Activated B cell treated with CpG ODN at 0.5 μM for 24 hours (primary cell): Measurements from ENCODE around the gene EEF1A2. TPM values are rescaled to one million over a fixed set of nuclear protein-coding genes. Genes with fewer than 3 reads are reported as not detected.

Source experiments
- ATAC-seq: fragments of 200-7000 bp; cut with Tn5 transposase; one replicate; pipeline ENCODE4 v1.10.0; 2021; ENCODE audit warnings: low read depth, mild to moderate bottlenecking, moderate library complexity
- CTCF ChIA-PET: fragments of 350-600 bp; sonication (Branson Sonifier 250); formaldehyde crosslinking; loops from one replicate; lab custom pipeline; 2021; ENCODE audit warnings: antibody characterized with exemption; lab: Charles Lee
- POLR2A ChIA-PET: fragments of 350-600 bp; sonication (Branson Sonifier 250); formaldehyde crosslinking; loops from one replicate; lab custom pipeline; 2021; ENCODE audit warnings: antibody characterized with exemption; lab: Charles Lee
- DNase-seq: peaks from one replicate; pipeline ENCODE4 v3.0.0; 2022
- H3K27ac Mint-ChIP-seq: one replicate; pipeline ENCODE4 v1.8.0; 2020; ENCODE audit warnings: mixed read lengths
- H3K27me3 Mint-ChIP-seq: one replicate; pipeline ENCODE4 v1.8.0; 2021; ENCODE audit warnings: mixed read lengths
- H3K36me3 Mint-ChIP-seq: one replicate; pipeline ENCODE4 v1.8.0; 2021; ENCODE audit warnings: low read depth, mixed read lengths
- H3K4me1 Mint-ChIP-seq: one replicate; pipeline ENCODE4 v1.8.0; 2021; ENCODE audit warnings: mixed read lengths
- H3K4me3 Mint-ChIP-seq: one replicate; pipeline ENCODE4 v1.8.0; 2020; ENCODE audit warnings: mild to moderate bottlenecking, mixed read lengths
- H3K9me3 Mint-ChIP-seq: one replicate; pipeline ENCODE4 v1.8.0; 2020; ENCODE audit warnings: mixed read lengths
- intact Hi-C: fragments of 100-400 bp; cut with micrococcal nuclease; formaldehyde crosslinking; loops from one replicate; pipeline ENCODE4 v1.15.1; 2024
- total RNA-seq: library from RNA; stranded (reverse); gene quantifications from 2 replicates; pipeline ENCODE4 v1.2.3, GENCODE V29; 2022
- TF ChIP-seq, protein P1 (sequence below): fragments of 200-600 bp; IDR thresholded peaks from one replicate; pipeline ENCODE4 v1.8.0; 2022; ENCODE audit warnings: antibody characterized with exemption, mild to moderate bottlenecking

Gene EEF1A2
- total RNA-seq, 1 donor from 2014 or later: 1.6 TPM

DNA sequence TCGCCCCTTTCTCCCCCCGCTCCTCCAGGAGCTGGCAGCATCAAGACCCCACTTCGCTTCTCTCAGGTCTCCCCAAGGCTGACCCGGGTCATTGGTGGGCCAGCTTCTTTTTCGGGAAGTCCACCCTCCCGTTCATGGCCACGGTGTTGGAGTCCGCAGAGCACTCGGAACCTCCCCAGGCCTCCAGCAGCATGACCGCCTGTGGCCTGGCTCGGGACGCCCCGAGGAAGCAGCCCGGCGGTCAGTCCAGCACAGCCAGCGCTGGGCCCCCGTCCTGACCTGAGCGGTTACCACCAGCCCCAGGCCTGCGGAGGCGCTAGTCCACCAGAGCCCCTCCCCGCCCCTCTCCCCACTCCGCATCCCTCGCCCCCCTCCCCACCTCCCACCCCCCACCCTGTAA, 22.7 kb upstream of the EEF1A2 start:
- intact Hi-C loops: loop anchor here (5.0 kb wide), 1 partner anchor 541 kb away; the partner anchor contains the start of gene TCEA2
- TF ChIP-seq, protein P1, sequence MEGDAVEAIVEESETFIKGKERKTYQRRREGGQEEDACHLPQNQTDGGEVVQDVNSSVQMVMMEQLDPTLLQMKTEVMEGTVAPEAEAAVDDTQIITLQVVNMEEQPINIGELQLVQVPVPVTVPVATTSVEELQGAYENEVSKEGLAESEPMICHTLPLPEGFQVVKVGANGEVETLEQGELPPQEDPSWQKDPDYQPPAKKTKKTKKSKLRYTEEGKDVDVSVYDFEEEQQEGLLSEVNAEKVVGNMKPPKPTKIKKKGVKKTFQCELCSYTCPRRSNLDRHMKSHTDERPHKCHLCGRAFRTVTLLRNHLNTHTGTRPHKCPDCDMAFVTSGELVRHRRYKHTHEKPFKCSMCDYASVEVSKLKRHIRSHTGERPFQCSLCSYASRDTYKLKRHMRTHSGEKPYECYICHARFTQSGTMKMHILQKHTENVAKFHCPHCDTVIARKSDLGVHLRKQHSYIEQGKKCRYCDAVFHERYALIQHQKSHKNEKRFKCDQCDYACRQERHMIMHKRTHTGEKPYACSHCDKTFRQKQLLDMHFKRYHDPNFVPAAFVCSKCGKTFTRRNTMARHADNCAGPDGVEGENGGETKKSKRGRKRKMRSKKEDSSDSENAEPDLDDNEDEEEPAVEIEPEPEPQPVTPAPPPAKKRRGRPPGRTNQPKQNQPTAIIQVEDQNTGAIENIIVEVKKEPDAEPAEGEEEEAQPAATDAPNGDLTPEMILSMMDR: no peak
- peaks cover 22% of the 10 kb centered on the region for H3K36me3 Mint-ChIP-seq
- DNase-seq: no peak
- CTCF ChIA-PET: interaction anchor here (1.1 to 1.5 kb wide), 3 partner anchors 16 to 342 kb away, joined by 3 to 4 read pairs (median 4); partner anchors contain the start of gene PTK6
- POLR2A ChIA-PET: interaction anchor here (0.7 to 7.1 kb wide), 34 partner anchors 12 to 584 kb away, joined by 3 to 179 read pairs (median 7); partner anchors contain the start of genes ARFGAP1, ARFRP1, FNDC11 and GMEB2
- no peak overlapping the region for H3K27ac Mint-ChIP-seq
- peaks cover 43% of the 10 kb centered on the region for H3K4me1 Mint-ChIP-seq
- H3K9me3 Mint-ChIP-seq: no peaks in the 10 kb centered on the region
- no peak for ATAC-seq
- peak overlapping the region; percentile 81 for H3K4me3 Mint-ChIP-seq
- H3K27me3 Mint-ChIP-seq: no peaks in the 10 kb centered on the region

DNA sequence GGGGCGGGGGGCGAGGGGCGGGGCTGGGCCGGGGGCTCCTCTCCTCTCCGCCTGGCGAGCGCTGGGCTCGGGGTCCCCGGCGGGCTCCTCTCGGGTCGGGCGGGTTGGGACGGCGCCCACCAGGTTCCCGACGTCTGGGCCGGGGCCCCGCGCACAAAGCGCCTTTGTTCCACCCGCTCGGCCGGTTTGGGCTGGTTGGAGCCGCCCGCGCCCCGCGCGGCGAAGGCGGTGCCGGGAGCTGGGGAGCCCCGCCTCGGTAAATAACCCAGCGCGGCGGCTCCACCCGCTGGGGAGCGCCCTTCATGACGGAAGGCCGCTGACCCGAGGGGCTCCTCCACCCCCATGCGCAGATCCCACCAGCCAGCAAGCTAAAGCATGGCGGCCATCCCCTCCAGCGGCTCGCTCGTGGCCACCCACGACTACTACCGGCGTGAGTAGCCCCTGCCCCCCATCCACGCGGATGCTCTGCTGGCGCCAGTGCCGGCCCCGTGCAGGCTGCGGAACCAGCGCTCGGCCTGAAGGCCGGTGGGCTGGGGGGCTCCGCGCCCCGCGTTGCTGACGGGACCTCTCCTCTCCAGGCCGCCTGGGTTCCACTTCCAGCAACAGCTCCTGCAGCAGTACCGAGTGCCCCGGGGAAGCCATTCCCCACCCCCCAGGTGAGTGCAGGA, 22.2 kb upstream of the EEF1A2 start:
- Mint-ChIP-seq H3K27ac (no peak overlapping the region), H3K9me3 (no peaks in the 10 kb centered on the region), H3K4me3 (peak overlapping the region; percentile 81), H3K27me3 (no peaks in the 10 kb centered on the region), H3K36me3 (peaks cover 22% of the 10 kb centered on the region), H3K4me1 (peaks cover 39% of the 10 kb centered on the region)
- CTCF ChIA-PET: interaction anchor here (0.9 to 1.5 kb wide), 4 partner anchors 17 to 343 kb away, joined by 3 to 4 read pairs (median 4); partner anchors contain the start of gene PTK6
- POLR2A ChIA-PET: interaction anchor here (0.5 to 7.1 kb wide), 41 partner anchors 12 to 735 kb away, joined by 3 to 179 read pairs (median 6); partner anchors contain the start of genes ARFGAP1, ARFRP1, FNDC11 and GMEB2
- DNase-seq: peak; percentile 61
- intact Hi-C loops: loop anchor here (1.0 to 5.0 kb wide), 9 partner anchors 16 to 541 kb away; partner anchors contain the start of genes PTK6, RTEL1, SAMD10 and TCEA2
- peak; percentile 54 for ATAC-seq
- TF ChIP-seq, protein P1: no peak

DNA sequence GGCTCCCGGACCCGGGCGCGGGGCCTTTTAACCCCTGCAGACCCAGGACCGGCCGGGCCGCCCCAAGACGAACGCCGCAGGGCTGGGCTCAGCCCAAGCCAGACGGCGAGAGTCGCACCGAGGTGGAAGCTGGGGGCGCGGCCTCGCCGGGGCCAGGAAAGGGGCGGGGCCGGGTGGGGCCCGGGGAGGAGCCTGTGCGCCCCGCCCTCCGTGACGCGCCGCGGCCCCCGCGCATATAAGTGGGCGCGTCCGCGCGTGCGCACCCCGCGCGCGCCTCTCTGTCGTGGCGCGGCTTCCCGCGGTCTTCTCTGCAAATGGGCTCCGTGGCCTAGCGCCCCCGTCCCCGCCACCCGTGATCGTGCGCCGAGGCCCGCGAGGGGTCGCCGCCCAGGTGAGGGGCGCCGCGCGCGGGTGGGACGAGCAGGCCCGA, 21.6 kb upstream of the EEF1A2 start, which contains the start of gene PPDPF:
TSS of gene PPDPF (plus strand) at position 262 of the 430 bp plus-strand sequence. CDS start 544 bp downstream, outside the sequence.
- ATAC-seq: peak; percentile 81
- H3K4me3 Mint-ChIP-seq: peak within 1 kb of the TSS; percentile 81
- peak within 1 kb of the TSS; percentile 61 for H3K27ac Mint-ChIP-seq
- H3K36me3 Mint-ChIP-seq: peaks cover 22% of the 10 kb centered on the region
- H3K9me3 Mint-ChIP-seq: no peaks in the 10 kb centered on the region
- POLR2A ChIA-PET: interaction anchor here (0.5 to 7.1 kb wide), 42 partner anchors 12 to 735 kb away, joined by 3 to 179 read pairs (median 5); partner anchors contain the start of genes ARFGAP1, ARFRP1, FNDC11 and GMEB2
- H3K4me1 Mint-ChIP-seq: peaks cover 33% of the 10 kb centered on the region
- intact Hi-C loops: loop anchor here (1.0 to 5.0 kb wide), 9 partner anchors 17 to 542 kb away; partner anchors contain the start of genes PTK6, RTEL1, SAMD10 and TCEA2
- H3K27me3 Mint-ChIP-seq: no peaks in the 10 kb centered on the region
- peak; percentile 84 for DNase-seq
- TF ChIP-seq, protein P1: no peak
- CTCF ChIA-PET: interaction anchor here (0.9 to 1.5 kb wide), 3 partner anchors 19 to 343 kb away, joined by 3 to 4 read pairs (median 3); no protein-coding TSS in a partner anchor

DNA sequence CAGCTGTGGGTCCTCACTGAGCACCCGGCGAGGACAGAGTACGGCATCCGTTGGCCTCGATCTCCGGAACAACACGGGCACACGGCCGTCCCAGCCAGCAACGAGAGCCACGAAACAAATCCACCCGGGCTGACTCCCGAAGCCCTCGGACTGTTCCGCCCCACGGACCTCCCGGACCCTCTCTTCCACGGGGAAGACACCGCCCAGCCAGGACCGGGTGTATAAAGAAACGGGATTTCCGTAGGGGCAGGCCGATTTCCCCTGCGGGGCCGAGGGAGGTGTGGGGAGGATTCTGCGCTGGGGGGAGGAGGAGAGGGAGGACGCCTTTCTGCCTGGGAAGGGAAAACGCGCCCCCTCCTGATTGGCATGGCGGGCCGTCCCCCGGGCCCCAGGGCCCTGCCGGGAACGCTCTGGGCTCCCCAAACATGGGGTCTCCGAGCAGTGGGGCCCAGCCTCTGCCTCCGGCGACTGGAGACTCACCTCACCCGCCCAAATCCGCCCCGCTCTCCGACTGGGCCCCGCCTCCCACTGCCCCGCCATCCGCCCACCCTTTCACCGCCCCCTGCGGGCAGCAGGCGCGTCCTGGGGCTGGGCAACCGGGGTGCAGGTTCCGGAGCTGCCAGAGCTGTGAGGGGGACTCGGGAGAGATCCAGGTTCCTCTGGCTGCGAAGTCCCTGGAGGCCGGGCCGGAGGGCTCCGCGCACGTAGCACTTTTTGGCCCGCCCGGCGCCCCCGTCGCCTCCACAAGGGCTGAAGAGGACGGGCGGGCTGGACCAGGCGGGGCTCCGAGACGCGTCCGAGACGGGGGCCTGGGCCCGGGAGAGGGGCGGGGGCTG, 21.0 kb upstream of the EEF1A2 start:
- ChIA-PET POLR2A (interaction anchor here (0.6 to 7.1 kb wide), 31 partner anchors 11 to 736 kb away, joined by 3 to 179 read pairs (median 6); partner anchors contain the start of genes ARFRP1, FNDC11, GMEB2 and LIME1), CTCF (interaction anchor here (0.9 to 1.5 kb wide), 3 partner anchors 18 to 344 kb away, joined by 3 read pairs; partner anchors contain the start of gene PTK6)
- H3K4me1 Mint-ChIP-seq: peaks cover 27% of the 10 kb centered on the region
- peak overlapping the region; percentile 61 for H3K27ac Mint-ChIP-seq
- peak; percentile 68 for DNase-seq
- no peaks in the 10 kb centered on the region for H3K9me3 Mint-ChIP-seq
- no peaks in the 10 kb centered on the region for H3K27me3 Mint-ChIP-seq
- intact Hi-C loops: loop anchor here (1.0 to 5.0 kb wide), 9 partner anchors 17 to 542 kb away; partner anchors contain the start of genes PTK6, RTEL1, SAMD10 and TCEA2
- peak; percentile 53 for ATAC-seq
- H3K36me3 Mint-ChIP-seq: peaks cover 22% of the 10 kb centered on the region
- H3K4me3 Mint-ChIP-seq: peak overlapping the region; percentile 81
- TF ChIP-seq, protein P1: no peak
